Renal cortex interstitium (tissue), 11 donors: ENCODE measurements around the gene TNRC6C. TPM values are rescaled to one million over a fixed set of nuclear protein-coding genes. Genes with fewer than 3 reads are reported as not detected.
"Not testable (repeated sequence)": the region's sequence is repeated elsewhere in the genome, so short reads cannot be mapped to it uniquely, and the experiment has no call there.

Source experiments
- DNase-seq, 11 donors: peaks; one replicate each; pipeline ENCODE4 v3.0.0-alpha.2; 2013; ENCODE audit warnings: low read depth in 9 of 11, low spot score in 4 of 11; ENCODE audit errors: extremely low read depth in 1 of 11
- polyA plus RNA-seq, 3 donors: library from polyadenylated mRNA; unstranded; fragments of 120-200 nt; gene quantifications; one replicate each; pipeline ENCODE4 v1.2.1, GENCODE V29; 2013; ENCODE audit not compliant: insufficient read length in 3 of 3

The TNRC6C gene
- polyA plus RNA-seq, 3 donors = 11.5 to 18.6 (median 14.0) TPM

- no peak for DNase-seq
These were observed 28.5 kb upstream of the TNRC6C start for GRCh38 chr17:77929871-77930436.

GRCh38 chr17:77930780-77931768 lies 27.4 kb upstream of the TNRC6C start:
- DNase-seq = peak in 1 of 11 donors; percentile 46

- no peak for DNase-seq
These were observed 24.6 kb upstream of the TNRC6C start for GRCh38 chr17:77933777-77934398.

DNA sequence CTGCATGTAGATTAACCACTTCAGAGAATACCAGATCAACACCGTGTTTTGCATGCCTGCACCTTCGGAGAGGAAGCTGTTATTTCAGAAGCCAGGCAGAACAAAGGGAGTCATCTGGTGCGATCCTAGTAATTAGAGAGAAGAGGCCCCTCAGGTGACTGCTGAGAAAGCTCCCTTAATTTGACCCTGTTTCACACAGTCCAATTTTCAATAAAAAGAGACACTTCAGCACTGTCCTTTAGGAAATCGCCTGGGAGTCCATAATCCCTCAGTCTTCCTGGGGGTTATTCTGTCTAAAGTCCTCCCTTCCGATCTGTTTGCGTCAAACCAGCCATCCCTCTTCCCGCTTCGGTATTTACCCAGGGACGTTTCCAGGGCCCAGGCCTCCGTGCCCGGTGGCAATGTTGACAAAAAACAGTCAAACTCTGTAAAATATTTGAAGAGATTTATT lies 23.4 kb upstream of the TNRC6C start:
- no peak for DNase-seq

DNA sequence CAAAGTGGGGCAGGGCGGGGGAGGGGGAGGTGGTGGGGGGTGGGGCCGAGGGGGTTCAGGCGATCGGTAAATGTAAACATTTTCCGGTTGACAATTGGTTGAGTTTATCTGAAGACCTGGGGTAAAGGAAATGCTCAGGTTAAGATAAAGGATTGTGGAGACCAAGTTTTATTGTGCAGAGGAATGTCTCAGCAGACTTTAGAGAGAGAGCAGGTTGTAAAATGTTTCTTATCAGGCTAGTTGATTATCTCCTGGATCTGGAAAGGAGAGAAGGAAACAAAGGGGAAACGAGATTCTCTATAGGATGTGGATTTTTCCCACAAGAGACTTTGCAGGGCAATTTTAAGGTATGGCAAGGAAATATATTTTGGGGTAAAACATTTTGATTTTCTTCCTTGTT lies 22.8 kb upstream of the TNRC6C start:
- DNase-seq = not testable (repeated sequence)

DNA sequence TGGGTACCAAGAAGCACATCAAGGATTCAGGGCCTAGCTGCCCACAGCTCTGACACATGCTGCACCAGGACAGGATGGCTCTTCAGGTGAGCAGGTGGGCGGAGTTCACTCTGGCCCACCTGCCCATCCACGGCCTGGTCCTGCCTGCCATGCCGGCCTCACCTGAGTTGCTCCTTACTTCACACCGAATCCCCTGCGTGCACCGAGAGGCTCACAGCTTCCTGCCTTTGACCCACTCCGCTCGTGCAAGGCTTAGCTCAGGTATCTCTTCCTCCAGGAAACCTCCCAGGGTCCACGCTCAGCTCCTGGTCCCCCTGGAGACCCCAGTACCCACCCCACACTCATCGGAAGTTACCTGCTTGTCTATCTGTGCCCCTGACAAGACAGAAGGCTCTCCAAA lies 21.6 kb upstream of the TNRC6C start:
- no peak for DNase-seq

- no peak for DNase-seq
These were observed 17.5 kb upstream of the TNRC6C start for GRCh38 chr17:77941004-77941403.

DNA sequence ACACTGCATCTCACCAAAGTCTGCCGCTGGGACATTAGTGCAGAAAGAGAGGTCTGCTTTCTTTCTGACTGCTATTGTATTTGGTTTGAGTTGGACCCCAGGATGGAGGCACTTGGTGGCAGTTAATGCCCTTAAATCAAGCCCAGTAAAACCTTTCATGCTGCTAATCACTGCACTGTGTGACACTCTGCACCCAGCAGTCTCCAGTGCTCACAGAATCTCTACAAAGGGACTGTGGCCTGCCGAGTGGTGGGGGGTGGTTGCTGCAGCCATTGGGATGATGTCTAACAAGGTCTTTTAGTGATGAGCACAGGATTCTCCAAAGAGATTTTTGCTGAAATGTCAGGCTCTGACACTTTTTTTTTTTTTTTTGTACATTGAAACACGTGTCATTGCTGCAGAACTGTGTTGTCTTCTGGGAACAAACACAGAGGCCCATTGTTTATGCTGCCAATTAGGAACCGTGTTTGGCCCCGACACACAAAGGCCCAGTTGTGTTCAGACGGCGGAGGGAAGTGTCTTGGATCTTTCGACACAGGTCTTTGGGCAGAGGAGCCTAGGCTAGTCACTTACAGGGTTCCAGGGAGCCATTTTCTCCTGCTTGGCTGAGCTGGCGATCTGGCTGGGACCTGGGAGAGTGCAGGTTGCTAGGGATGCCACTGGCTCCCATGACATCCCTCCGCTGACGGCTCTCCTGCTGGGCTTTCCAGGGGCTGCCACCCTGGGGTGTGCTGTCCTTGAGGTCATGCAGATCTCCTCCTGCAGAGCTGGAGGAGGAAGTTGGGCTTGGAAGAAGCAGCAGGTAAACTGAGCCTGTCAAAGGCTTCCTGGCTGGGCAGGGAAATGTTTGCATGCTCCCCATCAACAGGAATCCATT lies 16.2 kb upstream of the TNRC6C start:
- no peak for DNase-seq

DNA sequence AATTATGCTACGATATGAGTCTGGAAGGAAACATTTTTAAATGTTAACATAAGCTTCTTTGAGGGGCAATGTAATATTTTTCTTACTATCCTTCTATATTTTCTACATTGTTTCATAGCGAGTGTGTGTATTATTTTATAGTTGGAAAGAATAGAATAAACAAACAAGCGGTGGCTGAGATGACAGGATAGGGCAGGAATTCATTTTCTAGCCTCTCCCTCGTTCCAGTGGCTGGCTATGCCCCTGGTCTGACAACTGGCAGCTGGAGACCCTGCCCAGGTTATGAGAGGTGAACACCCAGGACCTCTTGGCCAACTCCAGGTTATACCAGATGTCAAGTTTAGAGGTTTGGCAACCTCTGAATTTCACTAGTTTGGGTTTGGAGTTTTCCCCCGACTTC lies 14.5 kb upstream of the TNRC6C start:
- no peak for DNase-seq

DNA sequence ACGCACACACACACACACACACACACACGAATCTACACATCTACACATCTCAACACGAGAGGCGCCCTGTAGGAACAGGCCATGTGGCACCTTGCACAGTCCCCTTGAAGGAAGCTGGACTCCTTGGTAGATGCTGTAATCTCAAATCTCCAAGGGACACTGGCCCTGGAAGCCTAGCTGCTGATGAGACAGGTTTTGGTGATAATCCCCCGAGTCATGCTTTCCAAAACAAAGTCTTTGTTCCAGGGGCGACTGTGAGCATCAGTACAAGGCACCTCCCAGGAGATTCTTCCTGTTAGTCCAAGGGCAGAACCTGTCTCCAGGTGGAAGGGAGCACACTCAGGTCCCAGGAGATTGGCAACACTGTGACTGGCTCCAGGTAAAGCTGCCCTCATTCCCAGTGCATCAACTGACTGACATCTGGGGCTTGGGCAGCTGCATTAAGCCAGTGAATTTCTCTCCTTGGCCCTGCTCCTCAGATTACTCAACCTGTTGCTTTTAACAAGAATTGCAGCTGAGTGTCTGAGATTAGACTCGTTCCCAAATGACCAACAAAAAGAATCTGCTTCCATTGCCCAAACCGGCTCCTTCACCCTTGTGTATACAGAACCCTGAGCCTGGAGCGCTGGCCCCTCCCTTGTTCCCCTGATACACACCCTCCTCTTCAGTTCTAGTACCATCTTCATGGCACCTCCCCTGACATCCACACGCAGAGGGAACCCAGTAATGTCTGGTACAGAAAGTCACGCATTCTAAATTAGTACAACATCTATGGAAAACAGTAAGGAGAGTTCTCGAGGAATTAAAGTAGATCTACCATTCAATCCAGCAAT lies 13.9 kb upstream of the TNRC6C start:
- DNase-seq = no peak

DNA sequence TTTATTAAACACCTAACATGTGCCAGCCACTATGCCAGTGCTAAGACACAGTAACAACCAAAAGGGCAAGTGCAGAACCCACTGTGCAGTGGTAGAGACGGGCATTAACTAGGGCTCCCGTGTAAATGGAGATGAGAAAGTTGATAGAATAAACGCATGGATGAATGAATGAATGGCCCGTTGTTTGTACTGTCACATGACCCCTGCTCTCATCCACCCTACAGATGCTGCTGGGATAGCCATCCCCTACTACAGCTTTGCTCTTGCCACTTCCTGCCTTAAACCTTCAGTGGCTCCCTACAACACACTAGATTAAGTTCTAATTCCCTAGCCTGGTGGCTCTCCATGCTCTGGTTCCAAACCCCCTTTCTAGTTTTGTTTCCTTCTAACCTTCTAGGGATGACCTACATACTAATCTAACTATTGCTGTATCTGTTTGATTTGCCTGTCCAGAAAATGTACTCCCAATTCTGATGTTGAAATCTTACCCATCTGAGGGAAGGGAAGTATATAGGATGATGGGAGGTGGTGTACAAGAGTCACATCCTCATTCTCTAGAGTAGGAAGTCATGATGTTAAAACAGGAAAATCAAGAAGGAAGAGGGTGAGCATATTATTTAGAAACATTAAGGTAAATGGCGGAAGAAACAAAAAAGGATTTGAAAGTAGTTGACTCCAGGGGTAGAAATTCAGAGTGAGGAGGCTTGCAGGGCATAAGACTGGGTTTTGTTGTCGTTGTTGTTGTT lies 11.4 kb upstream of the TNRC6C start:
- DNase-seq = no peak

DNA sequence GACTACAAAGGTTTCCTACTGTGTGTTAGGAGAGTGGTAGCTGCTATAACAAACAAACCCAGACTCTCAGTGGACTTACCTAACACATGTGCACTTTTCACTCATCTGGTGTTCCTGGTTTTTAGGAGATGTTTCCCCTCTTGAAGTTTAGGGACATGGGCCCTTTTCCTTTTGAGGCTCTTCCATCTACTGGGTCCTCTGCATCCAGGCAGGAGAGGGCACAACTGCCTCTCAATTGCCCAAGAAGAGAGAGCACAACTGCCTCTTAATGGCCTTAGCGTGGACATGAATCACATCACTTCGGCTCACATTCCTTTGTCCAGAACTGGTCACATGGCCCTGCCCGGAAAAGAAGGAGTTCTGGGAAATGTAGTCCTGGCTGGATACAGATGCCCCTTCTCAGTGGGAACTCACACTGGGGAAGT lies 9.8 kb upstream of the TNRC6C start:
- no peak for DNase-seq

DNA sequence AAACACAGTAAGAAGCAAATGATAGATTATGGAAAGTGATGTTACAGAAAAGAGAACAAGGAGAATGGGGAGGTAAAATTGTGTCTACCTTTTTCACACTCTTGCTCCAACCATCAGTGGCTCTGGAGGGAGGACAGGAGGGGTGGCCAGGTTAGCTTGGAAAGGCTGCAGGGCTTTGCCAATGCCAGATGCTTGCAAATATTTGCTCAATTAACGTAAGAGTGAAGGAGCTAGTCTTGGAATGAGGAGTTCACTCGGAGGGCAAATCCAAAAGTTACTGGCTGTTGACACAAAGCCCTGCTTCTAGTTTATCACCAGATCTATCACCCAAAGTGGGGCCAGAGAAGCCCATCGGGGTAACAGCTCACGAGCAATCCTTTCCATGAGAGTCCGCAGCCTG lies 7.4 kb upstream of the TNRC6C start:
- no peak for DNase-seq

DNA sequence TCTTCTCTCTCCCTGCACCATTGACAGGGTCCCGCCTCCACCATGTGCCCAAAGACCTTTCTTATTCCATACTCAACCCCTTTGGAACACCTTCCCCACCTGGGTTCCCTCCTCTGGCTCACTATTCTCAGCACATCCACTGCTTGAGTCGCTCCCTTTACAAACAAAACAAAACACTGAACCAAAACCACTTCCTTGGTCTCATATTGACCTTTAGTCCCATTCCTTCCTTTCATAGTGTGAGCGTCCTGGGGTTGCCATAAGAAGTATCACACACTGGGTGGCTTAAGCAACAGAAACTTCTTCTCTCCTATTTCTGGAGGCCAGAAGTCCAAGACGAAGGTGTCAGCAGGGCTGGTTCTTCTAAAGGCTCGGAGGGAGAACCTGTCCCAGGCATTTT lies 6.1 kb upstream of the TNRC6C start:
- DNase-seq = no peak

DNA sequence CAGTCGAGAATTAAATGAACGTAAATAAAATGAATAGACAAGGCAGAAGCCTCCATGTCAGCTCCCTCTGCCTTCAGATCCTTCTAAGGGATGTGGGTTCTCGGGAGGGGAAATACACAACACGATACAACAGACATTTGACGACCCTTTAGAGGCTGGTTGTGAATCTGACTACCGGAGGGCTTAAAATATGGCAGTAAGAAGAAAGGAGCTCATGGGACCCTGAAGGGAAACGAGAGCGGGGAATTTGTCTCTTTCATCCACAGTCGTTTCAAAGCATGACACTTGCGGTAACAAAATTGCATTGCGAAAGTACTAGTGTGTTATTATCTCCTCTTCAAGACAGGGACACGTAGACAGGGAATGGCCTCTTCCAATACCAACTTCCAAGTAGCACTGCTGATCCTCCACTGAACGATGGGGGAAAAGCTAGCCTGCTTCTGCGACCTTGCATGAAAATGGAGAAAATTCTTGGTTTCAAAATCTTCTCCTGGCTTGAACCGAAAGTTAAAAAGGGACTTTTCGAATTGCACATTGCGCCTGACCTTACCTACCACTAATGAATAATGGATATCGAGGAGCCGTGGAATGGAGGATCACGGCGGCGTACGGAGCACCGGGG lies 1.2 kb upstream of the TNRC6C start:
- peak in 1 of 11 donors; percentile 25 for DNase-seq

- no peak for DNase-seq
These were observed 218 bp downstream of the TNRC6C start for GRCh38 chr17:77958716-77959125.
